HepG2 (cell line): ENCODE measurements around the gene COPS3. TPM values are rescaled to one million over a fixed set of nuclear protein-coding genes. Genes with fewer than 3 reads are reported as not detected.

Experiments
- ATF7-NPFF ChIP-seq: sonication (generic); formaldehyde crosslinking; IDR thresholded peaks from 2 replicates; pipeline ENCODE4 v1.8.1; 2023; ENCODE audit warnings: mild to moderate bottlenecking, low read depth, missing genetic modification reagents, moderate library complexity
- HMG20A ChIP-seq: IDR thresholded peaks from 2 replicates; pipeline ENCODE4 v1.6.1; 2016; ENCODE audit warnings: borderline replicate concordance
- HMGA1 ChIP-seq: sonication (generic); formaldehyde crosslinking; conservative IDR thresholded peaks from 2 replicates; pipeline ENCODE4 v1.4.0; 2020; ENCODE audit warnings: missing genetic modification reagents
- IRX3 ChIP-seq: sonication (generic); formaldehyde crosslinking; IDR thresholded peaks from 2 replicates; pipeline ENCODE4 v1.8.1; 2023; ENCODE audit warnings: mild to moderate bottlenecking, low read depth, missing genetic modification reagents, borderline replicate concordance
- KAT8 ChIP-seq: IDR thresholded peaks from 2 replicates; pipeline ENCODE4 v1.6.1; 2016; ENCODE audit warnings: missing genetic modification reagents, missing compliant biosample characterization
- MYC ChIP-seq: sonication (generic); formaldehyde crosslinking; IDR thresholded peaks from 2 replicates; pipeline ENCODE4 v1.9.0; 2021; ENCODE audit warnings: missing genetic modification reagents, borderline replicate concordance
- NFE2L1 ChIP-seq: sonication (generic); formaldehyde crosslinking; IDR thresholded peaks from 2 replicates; pipeline ENCODE4 v1.4.0; 2020; ENCODE audit warnings: missing genetic modification reagents, mild to moderate bottlenecking, borderline replicate concordance
- NR2C2 ChIP-seq: sonication (generic); formaldehyde crosslinking; IDR thresholded peaks from 2 replicates; pipeline ENCODE4 v1.4.0; 2020; ENCODE audit warnings: missing genetic modification reagents, mild to moderate bottlenecking, moderate library complexity, borderline replicate concordance
- SIN3B ChIP-seq: fragments of 150-350 bp; IDR thresholded peaks from 2 replicates; pipeline ENCODE4 v1.6.1; 2014; ENCODE audit warnings: low read length
- SMC3 ChIP-seq: IDR thresholded peaks from 2 replicates; pipeline ENCODE4 v1.6.1; 2011; ENCODE audit warnings: low read length, improper control_type of control experiment
- polyA plus RNA-seq, 8 experiments: library from polyadenylated mRNA; depleted of rRNA in 3 of 8; stranded (reverse) in 7 of 8; unstranded in 1 of 8; fragments of >200 nt; fragmentation: Illumina TruSeq in 4 of 8; extraction: Trizol in 4 of 8; gene quantifications; 2 replicates each; pipeline versions ENCODE4 v1.2.1 to v1.2.3, GENCODE V29; 2011 to 2016; ENCODE audit warnings: low read depth in 4 of 8, missing spikeins in 1 of 8, mixed read lengths in 1 of 8; ENCODE audit not compliant: insufficient read depth in 1 of 8
- total RNA-seq, 5 experiments: library from RNA; depleted of rRNA; stranded (reverse); fragments of >200 nt; fragmentation: Illumina TruSeq; extraction: Trizol; gene quantifications; 2 replicates each; pipeline ENCODE4 v1.2.3, GENCODE V29; 2016; ENCODE audit warnings: low read depth in 1 of 5
- TF ChIP-seq, protein P1 (sequence below), 2 experiments: fragments of 450-650 bp in 1 of 2; sonication (generic) in 1 of 2; formaldehyde crosslinking in 1 of 2; IDR thresholded peaks; 2 replicates each; pipeline versions ENCODE4 v1.6.1 to v1.8.0; 2016 to 2022; ENCODE audit warnings: antibody characterized with exemption in 1 of 2, mild to moderate bottlenecking in 1 of 2, missing genetic modification reagents in 1 of 2
- TF ChIP-seq, protein P2 (sequence below): sonication (generic); formaldehyde crosslinking; conservative IDR thresholded peaks from 2 replicates; pipeline ENCODE4 v1.4.0; 2020; ENCODE audit warnings: missing genetic modification reagents
- TF ChIP-seq, protein P3 (sequence below): sonication (generic); formaldehyde crosslinking; IDR thresholded peaks from 2 replicates; pipeline ENCODE4 v1.4.0; 2020; ENCODE audit warnings: missing genetic modification reagents

Gene COPS3
- total and polyA plus RNA-seq, 2 of the 13 experiments (the other 11 are each of a cell fraction or from before 2014, with no cell fraction given): 46.3 to 103 TPM

DNA sequence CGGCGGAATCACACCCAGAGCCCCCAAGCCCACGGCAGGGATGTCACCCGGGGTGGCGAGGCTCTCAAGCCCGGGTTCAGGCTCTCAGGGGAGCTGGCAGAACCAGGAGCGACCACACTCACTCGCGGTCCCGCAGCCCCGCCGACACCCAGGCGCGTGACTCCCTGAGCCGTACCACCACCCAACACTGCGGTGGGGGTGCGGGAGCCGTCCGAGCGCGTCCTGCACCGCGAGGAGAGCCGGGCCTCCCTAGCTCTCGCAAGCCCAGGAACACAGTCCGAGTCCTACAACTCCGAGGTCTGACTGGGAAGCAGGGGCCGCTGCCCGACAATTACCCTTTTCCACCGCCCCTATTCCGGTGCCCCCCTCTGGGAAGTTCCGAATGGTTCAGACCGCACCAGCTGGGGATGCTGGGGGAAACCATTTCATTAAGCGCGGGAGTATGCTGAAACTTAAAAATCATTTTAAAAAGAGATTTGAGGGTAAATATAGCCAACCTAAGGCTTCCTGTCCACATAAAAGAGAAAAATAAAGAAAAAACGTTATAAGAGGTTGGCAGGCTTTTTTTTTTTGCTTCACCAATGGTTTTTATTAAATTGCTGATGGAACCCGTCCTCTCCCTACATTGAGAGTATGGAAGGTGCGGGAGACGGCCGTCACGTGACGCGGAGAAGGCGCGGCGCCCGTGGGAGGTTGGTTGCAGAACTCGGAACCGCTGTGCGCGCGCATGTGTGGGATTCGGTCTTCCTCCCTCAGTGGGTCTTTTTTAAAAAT, 43.8 kb downstream of the COPS3 start, which contains the start of gene FLCN (continued):
- TF ChIP-seq, protein P1, sequence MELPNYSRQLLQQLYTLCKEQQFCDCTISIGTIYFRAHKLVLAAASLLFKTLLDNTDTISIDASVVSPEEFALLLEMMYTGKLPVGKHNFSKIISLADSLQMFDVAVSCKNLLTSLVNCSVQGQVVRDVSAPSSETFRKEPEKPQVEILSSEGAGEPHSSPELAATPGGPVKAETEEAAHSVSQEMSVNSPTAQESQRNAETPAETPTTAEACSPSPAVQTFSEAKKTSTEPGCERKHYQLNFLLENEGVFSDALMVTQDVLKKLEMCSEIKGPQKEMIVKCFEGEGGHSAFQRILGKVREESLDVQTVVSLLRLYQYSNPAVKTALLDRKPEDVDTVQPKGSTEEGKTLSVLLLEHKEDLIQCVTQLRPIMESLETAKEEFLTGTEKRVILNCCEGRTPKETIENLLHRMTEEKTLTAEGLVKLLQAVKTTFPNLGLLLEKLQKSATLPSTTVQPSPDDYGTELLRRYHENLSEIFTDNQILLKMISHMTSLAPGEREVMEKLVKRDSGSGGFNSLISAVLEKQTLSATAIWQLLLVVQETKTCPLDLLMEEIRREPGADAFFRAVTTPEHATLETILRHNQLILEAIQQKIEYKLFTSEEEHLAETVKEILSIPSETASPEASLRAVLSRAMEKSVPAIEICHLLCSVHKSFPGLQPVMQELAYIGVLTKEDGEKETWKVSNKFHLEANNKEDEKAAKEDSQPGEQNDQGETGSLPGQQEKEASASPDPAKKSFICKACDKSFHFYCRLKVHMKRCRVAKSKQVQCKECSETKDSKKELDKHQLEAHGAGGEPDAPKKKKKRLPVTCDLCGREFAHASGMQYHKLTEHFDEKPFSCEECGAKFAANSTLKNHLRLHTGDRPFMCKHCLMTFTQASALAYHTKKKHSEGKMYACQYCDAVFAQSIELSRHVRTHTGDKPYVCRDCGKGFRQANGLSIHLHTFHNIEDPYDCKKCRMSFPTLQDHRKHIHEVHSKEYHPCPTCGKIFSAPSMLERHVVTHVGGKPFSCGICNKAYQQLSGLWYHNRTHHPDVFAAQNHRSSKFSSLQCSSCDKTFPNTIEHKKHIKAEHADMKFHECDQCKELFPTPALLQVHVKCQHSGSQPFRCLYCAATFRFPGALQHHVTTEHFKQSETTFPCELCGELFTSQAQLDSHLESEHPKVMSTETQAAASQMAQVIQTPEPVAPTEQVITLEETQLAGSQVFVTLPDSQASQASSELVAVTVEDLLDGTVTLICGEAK (IDR thresholded peaks at IDR 0.05): no peak
- TF ChIP-seq, protein P1 (CRISPR knock-in tag; IDR thresholded peaks at IDR 0.05): no peak; the same call in 1 of the 2 replicates
- TF ChIP-seq SMC3 (no peak), HMG20A (CRISPR knock-in tag) (no peak), ATF7-NPFF (CRISPR knock-in tag) (peak; percentile 36; the same call in 1 of the 2 replicates), KAT8 (peak; percentile 70; the same call in 1 of the 2 replicates), MYC (CRISPR knock-in tag) (peak; percentile 46; the same call in 1 of the 2 replicates), IRX3 (CRISPR knock-in tag) (no peak), HMGA1 (no peak), NR2C2 (peak; percentile 38; the same call in 1 of the 2 replicates), SIN3B (no peak), NFE2L1 (CRISPR knock-in tag) (no peak)
- TF ChIP-seq, protein P2, sequence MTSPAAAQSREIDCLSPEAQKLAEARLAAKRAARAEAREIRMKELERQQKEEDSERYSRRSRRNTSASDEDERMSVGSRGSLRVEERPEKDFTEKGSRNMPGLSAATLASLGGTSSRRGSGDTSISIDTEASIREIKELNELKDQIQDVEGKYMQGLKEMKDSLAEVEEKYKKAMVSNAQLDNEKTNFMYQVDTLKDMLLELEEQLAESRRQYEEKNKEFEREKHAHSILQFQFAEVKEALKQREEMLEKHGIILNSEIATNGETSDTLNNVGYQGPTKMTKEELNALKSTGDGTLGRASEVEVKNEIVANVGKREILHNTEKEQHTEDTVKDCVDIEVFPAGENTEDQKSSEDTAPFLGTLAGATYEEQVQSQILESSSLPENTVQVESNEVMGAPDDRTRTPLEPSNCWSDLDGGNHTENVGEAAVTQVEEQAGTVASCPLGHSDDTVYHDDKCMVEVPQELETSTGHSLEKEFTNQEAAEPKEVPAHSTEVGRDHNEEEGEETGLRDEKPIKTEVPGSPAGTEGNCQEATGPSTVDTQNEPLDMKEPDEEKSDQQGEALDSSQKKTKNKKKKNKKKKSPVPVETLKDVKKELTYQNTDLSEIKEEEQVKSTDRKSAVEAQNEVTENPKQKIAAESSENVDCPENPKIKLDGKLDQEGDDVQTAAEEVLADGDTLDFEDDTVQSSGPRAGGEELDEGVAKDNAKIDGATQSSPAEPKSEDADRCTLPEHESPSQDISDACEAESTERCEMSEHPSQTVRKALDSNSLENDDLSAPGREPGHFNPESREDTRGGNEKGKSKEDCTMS (CRISPR knock-in tag): no peak
- TF ChIP-seq, protein P3, sequence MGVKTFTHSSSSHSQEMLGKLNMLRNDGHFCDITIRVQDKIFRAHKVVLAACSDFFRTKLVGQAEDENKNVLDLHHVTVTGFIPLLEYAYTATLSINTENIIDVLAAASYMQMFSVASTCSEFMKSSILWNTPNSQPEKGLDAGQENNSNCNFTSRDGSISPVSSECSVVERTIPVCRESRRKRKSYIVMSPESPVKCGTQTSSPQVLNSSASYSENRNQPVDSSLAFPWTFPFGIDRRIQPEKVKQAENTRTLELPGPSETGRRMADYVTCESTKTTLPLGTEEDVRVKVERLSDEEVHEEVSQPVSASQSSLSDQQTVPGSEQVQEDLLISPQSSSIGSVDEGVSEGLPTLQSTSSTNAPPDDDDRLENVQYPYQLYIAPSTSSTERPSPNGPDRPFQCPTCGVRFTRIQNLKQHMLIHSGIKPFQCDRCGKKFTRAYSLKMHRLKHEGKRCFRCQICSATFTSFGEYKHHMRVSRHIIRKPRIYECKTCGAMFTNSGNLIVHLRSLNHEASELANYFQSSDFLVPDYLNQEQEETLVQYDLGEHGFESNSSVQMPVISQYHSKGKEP: no peak; the same call in 1 of the 2 replicates
